ENCODE data around the gene EXOC3L1.

DNA sequence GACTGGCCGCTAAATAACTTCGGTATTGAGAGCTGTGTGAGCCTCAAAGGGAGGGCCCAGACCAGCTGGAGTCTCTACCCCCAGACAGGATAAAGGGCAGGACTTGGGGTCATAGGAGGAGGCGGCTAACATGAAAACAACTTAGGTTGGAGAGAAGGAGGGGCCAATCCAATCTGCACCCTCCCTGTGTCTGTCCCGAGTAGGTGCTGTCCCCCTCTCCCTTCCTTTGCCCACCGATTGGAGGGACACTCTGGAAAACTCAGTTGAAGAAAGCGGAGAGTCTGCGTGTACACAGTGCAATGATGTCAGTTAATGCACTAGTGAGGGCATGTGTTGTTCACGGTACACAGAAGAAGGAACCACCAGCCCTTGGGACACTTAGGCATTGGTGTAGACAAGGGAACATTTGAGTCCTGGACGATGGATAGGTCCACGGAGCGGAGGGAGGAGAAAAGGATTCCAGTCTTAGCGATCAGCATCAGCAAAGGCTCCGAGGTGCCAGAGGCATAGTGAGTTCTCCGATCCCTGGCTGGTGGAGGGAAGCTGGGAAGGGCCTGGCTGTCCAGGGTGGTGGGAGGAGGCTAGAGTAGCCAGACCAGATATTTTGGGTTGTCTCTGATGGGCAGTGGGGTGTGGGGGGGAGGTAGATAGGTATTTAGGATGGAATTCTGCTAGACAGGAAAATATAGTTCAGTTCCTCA is 18.8 kb downstream of the EXOC3L1 start:
- TF ChIP-seq, protein P1, sequence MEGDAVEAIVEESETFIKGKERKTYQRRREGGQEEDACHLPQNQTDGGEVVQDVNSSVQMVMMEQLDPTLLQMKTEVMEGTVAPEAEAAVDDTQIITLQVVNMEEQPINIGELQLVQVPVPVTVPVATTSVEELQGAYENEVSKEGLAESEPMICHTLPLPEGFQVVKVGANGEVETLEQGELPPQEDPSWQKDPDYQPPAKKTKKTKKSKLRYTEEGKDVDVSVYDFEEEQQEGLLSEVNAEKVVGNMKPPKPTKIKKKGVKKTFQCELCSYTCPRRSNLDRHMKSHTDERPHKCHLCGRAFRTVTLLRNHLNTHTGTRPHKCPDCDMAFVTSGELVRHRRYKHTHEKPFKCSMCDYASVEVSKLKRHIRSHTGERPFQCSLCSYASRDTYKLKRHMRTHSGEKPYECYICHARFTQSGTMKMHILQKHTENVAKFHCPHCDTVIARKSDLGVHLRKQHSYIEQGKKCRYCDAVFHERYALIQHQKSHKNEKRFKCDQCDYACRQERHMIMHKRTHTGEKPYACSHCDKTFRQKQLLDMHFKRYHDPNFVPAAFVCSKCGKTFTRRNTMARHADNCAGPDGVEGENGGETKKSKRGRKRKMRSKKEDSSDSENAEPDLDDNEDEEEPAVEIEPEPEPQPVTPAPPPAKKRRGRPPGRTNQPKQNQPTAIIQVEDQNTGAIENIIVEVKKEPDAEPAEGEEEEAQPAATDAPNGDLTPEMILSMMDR (IDR thresholded peaks at IDR 0.05), result no peak
- TF ChIP-seq POLR2A (IDR thresholded peaks at IDR 0.05), result no peak
